ENCODE results near the gene CDH4. TPM values are rescaled to one million over a fixed set of nuclear protein-coding genes. Genes with fewer than 3 reads are reported as not detected.

Gene CDH4
- total and polyA plus RNA-seq, 11 donors: 0.04 to 0.54 (median 0.08) TPM; not detected in 1

- Histone ChIP-seq H3K4me3 (no peak overlapping the region), H3K9me3 (no peaks in the 10 kb centered on the region), H3K27ac (no peak overlapping the region), H3K4me1 (no peaks in the 10 kb centered on the region), H3K36me3 (no peaks in the 10 kb centered on the region), H3K27me3 (peaks cover 0 to 29% (median 4%) of the 10 kb centered on the region in 9 donors)
- no peak for ATAC-seq
- 39 to 59% (median 56%) methylated on average over 8 of the region's 8 CpGs for WGBS, 4 donors
- intact Hi-C loops (cut with DNase I): no loop called here
- no peak for DNase-seq
- TF ChIP-seq CTCF (IDR thresholded peaks at IDR 0.05): no peak
- no peak for TF ChIP-seq POLR2A (IDR thresholded peaks at IDR 0.05)
These were observed 93.6 kb downstream of the CDH4 start for GRCh38 chr20:61345656-61346055.

GRCh38 chr20:61346996-61347395, 94.9 kb downstream of the CDH4 start:
- Histone ChIP-seq H3K4me1 (no peaks in the 10 kb centered on the region), H3K4me3 (no peak overlapping the region), H3K9me3 (no peaks in the 10 kb centered on the region), H3K27me3 (peaks cover 0 to 41% (median 4%) of the 10 kb centered on the region in 9 donors), H3K36me3 (no peaks in the 10 kb centered on the region), H3K27ac (no peak overlapping the region)
- intact Hi-C loops (cut with DNase I): no loop called here
- DNase-seq (no peak), ATAC-seq (no peak)
- 71 to 92% (median 89%) methylated on average over 11 of the region's 11 CpGs for WGBS, 4 donors
- TF ChIP-seq CTCF (IDR thresholded peaks at IDR 0.05): no peak
- TF ChIP-seq POLR2A (IDR thresholded peaks at IDR 0.05): no peak

- no peaks in the 10 kb centered on the region for H3K36me3 ChIP-seq
- intact Hi-C loops (cut with DNase I): no loop called here
- H3K4me1 ChIP-seq: no peaks in the 10 kb centered on the region
- no peaks in the 10 kb centered on the region for H3K9me3 ChIP-seq
- no peak overlapping the region for H3K27ac ChIP-seq
- TF ChIP-seq POLR2A (IDR thresholded peaks at IDR 0.05): no peak
- TF ChIP-seq CTCF (IDR thresholded peaks at IDR 0.05): no peak
- H3K4me3 ChIP-seq: no peak overlapping the region
- no peak for DNase-seq
- WGBS, 4 donors: 81 to 84% (median 83%) methylated on average over 13 of the region's 13 CpGs
- ATAC-seq: no peak
- peaks cover 0 to 46% (median 6%) of the 10 kb centered on the region in 9 donors for H3K27me3 ChIP-seq
These were observed 95.4 kb downstream of the CDH4 start for GRCh38 chr20:61347443-61347842.

- TF ChIP-seq POLR2A (IDR thresholded peaks at IDR 0.05) (no peak), CTCF (IDR thresholded peaks at IDR 0.05) (no peak)
- intact Hi-C loops (cut with DNase I): no loop called here
These were observed 97.5 kb downstream of the CDH4 start for GRCh38 chr20:61349447-61350165.

More at GRCh38 chr20:61349447-61350165, 97.5 kb downstream of the CDH4 start:
- DNase-seq (no peak), ATAC-seq (no peak)
- 75 to 82% (median 79%) methylated on average over 13 to 21 of the region's 21 CpGs for WGBS, 4 donors
- Histone ChIP-seq H3K36me3 (no peaks in the 10 kb centered on the region), H3K27me3 (peaks cover 0 to 49% (median 12%) of the 10 kb centered on the region in 9 donors), H3K4me1 (no peaks in the 10 kb centered on the region), H3K4me3 (no peak overlapping the region), H3K27ac (no peak overlapping the region), H3K9me3 (no peaks in the 10 kb centered on the region)
